ENCODE results near the gene CCNF.
A peak's percentile ranks its signal among the peaks of the same experiment; 100 is the strongest.

Gene CCNF

DNA sequence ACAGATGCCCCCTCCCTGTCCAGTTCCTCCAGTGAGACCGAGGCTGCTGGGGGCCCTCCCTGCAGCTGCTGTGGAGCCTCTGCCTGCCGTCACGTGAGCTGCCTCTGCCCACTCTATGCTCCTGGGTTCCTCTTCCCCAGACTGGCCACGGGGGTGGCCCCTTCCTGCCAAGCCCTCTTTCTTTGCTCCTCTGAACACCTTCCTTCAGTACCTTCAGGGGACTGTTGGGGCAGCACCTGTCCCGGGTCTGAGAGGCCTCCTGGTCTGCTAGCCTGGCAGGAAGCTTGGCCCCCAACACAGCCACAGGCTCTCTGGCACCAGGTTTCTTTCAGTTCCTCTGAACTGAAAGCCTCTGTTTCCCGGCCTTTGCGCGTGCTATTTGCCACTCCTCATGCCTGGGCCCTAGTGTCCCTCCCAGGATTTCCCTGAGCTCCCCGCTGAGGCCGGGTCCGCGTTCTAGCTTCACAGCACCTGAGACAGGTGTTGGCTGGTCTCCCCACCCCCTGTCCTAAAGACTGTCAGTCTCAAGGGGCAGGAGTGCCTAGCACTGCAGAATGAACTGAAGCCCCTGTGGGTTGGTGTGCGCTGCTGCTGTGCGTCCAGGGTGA lies 77.9 kb downstream of the CCNF start:
- DNase-seq = peak in 2 of 14 donors; percentile 38 to 46

DNA sequence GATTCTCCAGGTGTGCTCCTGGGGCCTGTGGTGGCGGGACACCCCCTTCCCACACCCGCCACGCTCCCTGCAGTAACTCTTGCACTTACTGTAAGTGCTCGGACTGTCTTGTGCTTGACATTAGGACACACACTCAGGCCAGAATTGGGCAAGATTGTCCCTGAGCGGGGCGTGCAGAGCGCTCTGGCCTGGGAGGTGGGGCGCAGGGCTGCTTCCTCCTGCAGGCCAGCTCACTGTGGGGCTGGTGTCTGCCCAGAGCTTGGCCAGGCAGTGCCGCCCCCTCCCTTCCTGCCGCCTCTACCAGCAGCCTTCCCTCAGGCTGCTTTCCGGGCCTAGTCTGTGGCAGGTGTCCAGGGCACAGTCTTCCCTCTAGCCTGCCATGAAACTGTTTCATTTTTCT lies 78.4 kb downstream of the CCNF start:
- peak in 2 of 14 donors; percentile 31 to 60 for DNase-seq

All from C1 segment of cervical spinal cord (tissue), 14 donors.